HG03135 (cell line): ENCODE results near the gene PRKAR1B.

Experiments used
- ATAC-seq: cut with Tn5 transposase; IDR thresholded peaks from one replicate; pipeline ENCODE4 v1.9.1; 2021; ENCODE audit warnings: mild to moderate bottlenecking, moderate library complexity; ENCODE audit not compliant: unreplicated experiment

PRKAR1B gene

GRCh38 chr7:698515-699475 is 28.3 kb downstream of the PRKAR1B start:
- ATAC-seq: no peak

DNA sequence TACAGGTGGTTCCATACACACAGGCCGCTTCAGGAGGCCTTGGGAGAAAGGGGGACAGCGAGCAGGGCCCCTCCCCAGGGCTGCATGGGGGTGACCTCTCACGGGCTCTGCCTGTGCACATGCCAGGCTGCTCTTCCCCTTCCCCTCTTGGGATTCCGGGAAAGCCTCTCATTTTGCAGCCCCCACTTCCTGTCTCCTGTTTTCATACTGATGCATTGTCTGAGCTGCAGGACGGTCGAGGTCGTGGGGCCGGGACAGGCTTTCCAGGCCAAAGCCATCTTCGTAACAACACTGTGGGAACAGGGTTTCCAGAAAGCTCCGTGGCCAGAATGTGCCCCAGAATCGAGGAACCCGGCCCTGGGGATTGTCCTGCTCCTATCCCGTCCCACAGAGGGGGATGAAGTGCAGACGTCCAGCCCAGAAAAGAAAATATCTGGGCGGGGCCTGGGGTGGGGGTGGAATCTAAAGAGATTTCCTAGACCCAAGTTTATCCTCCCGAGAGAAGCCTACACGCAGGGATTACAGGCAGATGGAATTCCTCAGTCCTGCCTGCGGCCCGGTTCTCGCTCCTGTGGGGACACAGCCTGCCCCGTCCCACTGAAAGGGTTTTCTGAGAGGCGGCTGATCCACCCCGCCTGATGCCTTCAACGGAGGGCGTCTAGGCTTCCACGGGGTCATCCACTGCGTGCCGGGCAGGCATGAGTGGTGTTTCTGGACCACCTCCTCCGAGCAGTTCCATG is 30.1 kb downstream of the PRKAR1B start:
- no peak for ATAC-seq

GRCh38 chr7:696426-696811 is 30.7 kb downstream of the PRKAR1B start:
- ATAC-seq: no peak

DNA sequence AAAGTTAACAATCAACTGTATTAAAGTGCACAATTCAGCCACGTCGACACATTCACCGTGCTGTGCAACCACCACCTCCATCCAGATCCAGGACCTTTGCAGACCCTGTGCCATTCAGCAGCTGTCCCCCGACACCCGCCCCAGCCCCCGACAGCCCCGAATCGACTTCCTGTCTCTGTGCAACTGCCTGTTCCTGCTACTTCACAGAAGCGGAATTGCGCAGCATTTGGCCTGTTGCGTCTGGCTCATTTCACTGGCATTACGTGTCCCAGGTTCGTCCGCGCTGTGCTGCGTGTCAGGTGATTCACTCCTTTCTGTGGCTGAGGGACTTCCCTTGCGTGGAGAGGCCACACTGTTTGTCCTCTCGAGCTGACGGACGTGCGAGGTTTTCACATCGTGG is 33.8 kb downstream of the PRKAR1B start:
- no peak for ATAC-seq

DNA sequence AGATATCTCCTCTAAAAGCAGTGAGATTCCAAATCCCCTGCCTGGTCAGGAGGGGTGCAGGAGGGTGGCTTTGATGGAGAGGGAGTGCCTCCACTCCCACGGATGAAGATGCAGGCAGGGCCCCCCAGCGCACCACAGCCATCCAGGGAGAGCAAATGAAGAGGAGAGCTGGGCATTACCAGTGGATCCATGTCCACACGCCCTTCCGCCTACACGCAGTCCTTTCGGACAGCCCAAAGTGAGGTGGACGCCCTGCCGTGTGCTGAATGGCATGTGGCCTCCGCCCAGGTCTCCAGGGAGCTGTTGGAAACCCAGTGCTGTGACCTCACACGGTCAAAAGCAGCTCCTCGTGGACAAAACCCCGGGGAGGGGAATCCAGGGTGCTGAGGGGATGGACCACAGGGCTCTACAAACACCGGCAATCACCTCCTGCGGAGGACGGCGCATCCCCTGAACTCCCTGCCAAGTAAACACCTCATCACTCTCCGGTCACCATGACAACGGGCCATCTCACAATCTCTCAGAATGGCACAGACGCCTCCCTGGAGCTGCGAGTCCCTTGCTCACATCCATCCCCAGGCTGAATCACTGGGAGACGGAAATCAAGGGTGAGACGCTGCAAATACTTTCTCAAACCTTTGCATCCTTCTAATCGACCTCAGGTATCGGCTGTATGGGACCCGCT is 35.6 kb downstream of the PRKAR1B start:
- no peak for ATAC-seq

DNA sequence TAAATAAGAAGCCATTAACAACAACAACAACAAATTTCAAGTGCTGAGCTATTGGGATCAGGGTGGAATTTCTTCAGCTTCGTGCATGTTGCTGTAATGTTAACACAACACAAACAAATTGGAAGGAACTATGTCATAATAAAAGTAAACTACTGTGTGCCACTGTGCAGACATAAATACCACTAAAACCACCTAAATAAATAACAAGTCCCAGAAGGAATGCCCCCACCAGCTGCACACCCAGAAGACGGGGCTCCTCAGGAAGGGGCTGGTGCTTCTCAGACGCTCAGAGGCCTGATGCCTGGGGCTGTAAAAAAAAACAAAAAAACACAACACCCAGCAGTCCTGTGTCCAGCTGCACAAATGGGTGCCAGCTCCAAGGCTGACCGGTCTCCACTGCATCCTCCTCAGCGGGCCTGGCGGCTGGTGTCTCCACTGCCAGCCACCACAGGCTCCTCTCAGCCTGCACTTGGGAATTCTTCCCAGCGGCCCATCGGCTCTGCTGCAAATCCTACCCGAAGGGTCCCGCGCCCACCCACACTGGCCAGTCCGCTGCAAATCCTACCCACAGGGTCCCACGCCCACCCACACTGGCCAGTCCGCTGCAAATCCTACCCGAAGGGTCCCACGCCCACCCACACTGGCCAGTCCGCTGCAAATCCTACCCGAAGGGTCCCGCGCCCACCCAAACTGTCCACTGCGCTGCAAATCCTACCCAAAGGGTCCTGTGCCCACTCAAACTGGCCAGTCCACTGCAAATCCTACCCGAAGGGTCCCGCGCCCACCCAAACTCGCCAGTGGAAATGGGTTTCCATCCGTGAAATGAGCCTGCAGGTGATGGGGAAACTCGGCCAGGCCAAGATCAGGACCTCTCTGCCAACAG is 36.4 kb downstream of the PRKAR1B start:
- no peak for ATAC-seq

DNA sequence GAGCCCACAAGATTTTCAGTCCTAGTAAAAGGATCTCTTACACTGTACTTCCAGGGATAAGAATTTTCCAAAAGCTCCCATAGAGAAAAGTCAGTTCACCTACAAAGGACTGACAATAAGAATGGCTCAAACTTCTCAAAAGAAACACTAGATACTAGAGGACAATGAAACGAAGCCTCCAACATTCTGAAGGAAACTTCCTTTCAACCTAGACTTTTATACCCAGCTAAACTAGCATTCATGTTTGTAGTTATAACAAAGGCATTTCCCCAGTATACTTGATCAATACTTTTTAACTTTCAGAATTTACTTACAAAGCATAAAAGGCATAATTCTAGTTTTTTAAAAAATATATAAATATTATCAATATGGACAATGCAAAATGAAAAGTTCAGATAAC is 41.5 kb downstream of the PRKAR1B start:
- no peak for ATAC-seq

- no peak for ATAC-seq
These were observed 42.7 kb downstream of the PRKAR1B start for GRCh38 chr7:684416-684815.

GRCh38 chr7:683526-684205 is 43.4 kb downstream of the PRKAR1B start:
- no peak for ATAC-seq

GRCh38 chr7:682810-683209 is 44.3 kb downstream of the PRKAR1B start:
- ATAC-seq: no peak

DNA sequence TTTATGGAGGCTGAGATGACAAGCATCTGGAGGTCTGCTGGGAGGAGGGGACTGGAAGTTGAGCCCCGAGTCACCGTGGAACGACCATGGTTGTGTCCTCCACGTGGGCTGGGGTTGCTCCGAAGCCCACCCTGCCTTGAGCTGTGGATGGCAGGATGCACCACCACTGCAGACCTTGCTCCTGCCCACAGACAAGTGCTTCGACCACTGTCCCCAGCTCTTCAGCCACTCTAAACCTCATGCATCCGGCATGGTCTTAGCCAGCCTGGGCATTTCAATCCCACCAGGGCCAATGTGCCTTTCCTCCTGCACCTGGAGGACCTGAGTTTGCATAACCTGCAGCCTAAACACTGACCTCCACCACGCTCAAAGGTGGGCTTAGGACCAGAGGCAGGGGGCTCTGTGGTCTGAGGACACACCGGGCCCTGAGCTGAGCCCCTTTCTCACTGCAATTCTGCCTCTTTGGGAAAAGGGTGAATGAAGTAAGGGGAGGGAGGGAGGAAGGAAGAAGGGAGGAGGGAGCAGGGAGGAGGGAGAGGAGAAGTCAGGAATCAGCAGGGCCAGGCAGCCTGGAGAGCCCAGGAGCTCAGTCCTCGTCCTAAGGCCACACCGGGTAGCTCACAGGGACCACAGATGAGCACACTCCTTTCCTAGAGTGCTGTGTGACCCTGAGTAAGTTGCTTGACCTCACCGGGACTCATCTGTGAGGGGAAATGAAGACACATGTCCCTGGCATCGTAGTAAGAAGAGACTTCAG is 45.4 kb downstream of the PRKAR1B start:
- ATAC-seq: no peak

GRCh38 chr7:680411-681127 is 46.5 kb downstream of the PRKAR1B start:
- ATAC-seq: no peak

DNA sequence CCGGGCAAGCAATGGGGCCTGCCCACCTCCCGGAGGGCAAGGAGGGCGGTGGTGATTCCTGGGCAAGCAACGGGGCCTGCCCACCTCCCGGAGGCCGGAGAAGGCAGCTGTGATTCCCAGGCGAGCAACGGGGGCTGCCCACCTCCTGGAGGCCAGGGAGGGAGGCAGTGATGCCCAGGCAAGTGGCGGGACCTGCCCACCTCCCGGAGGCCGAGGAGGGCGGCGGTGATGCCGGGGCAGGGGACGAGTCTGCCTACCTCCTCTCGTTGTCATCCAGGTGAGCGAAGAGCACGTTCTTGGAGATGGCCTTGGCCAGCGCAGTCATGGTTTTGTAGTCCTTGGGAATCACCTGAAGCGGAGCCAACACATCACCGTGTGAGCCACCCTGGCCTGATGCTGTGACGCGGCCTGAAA is 50.1 kb downstream of the PRKAR1B start:
- ATAC-seq: no peak

GRCh38 chr7:676246-676971 is 50.7 kb downstream of the PRKAR1B start:
- no peak for ATAC-seq

GRCh38 chr7:674454-675410 is 52.3 kb downstream of the PRKAR1B start:
- ATAC-seq: no peak

DNA sequence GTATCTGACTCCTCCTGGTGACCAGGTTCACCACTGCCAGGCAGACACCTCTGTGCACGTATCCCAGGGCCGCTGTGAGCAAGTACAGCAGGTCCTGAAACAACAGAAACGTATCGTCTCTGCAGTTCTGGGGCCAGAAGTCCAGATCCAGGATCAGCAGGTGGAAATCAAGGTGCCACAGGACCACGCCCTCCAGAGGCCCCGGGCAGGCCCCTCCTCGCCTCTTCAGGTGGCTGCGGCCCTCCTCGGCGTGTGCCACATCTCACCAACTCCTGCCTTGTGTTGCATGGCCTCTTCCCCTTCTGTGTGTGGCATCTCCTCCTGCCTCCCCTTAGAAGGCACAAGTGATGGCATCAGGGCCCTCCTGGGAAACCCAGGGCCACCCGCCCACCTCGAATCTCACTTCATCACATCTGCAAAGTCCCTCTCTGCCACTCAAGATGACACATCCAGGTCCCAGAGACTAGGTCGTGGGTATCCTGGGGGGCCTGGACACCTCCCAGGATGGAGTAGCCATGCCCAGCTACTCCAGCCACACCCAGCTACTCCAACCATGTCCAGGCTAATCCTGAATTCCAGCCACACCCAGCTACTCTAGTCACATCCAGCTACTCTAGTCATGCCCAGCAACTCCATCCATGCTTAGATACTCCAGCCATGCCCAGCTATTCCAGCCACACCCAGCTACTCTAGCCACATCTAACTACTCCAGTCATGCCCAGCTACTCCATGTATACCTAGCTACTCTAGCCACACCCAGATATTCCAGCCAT is 53.2 kb downstream of the PRKAR1B start:
- ATAC-seq: no peak
